ENCODE measurements around the gene ZC3H4. TPM values are rescaled to one million over a fixed set of nuclear protein-coding genes. Genes with fewer than 3 reads are reported as not detected.

Gene ZC3H4
- total and polyA plus RNA-seq, 10 of the 15 experiments (the other 5 are each of a cell fraction or from before 2014, with no cell fraction given) = 5.1 to 86.3 (median 15.5) TPM

- Histone ChIP-seq H3K4me1 (ENCODE audit: control insufficient read depth, insufficient read depth, low read length) (peaks cover 24% of the 10 kb centered on the region), H3K79me2 (ENCODE audit: control insufficient read depth, insufficient read depth, low read length) (peaks cover 5% of the 10 kb centered on the region), H3K4me3 (no peak overlapping the region), H3K27ac (ENCODE audit: control insufficient read depth, insufficient read depth) (no peak overlapping the region), H3K36me3 (ENCODE audit: control insufficient read depth in 2 of 2, insufficient read depth in 2 of 2, low read length in 1 of 2) (peaks cover 31 to 35% of the 10 kb centered on the region in 2 experiments), H2AFZ (ENCODE audit: control insufficient read depth, low read depth, low read length) (no peak overlapping the region), H3K4me2 (ENCODE audit: control insufficient read depth, insufficient read depth) (no peak overlapping the region), H3K9ac (ENCODE audit: control insufficient read depth, insufficient read depth, low read length) (no peak overlapping the region), H3K9me3 (replicated peaks; ENCODE audit: control insufficient read depth, insufficient read depth, low read length) (no peaks in the 10 kb centered on the region), H4K20me1 (ENCODE audit: control insufficient read depth, insufficient read depth) (no peaks in the 10 kb centered on the region; the same call in 1 of the 2 replicates), H3K27me3 (replicated peaks in 1 of 2; ENCODE audit: control insufficient read depth in 2 of 2, insufficient read depth in 2 of 2, low read length in 1 of 2) (no peaks in the 10 kb centered on the region)
- DNase-seq (ENCODE audit: low read depth, low spot score) (no peak), FAIRE-seq (no peak), ATAC-seq (no peak)
- no TSS peak for BruUV-seq (replicated peaks)
- RAD21 ChIA-PET (ENCODE audit: unreplicated experiment) = interaction anchor here (1.6 to 3.4 kb wide), 2 partner anchors 89 to 142 kb away, joined by 3 to 15 read pairs; no protein-coding TSS in a partner anchor
- WGBS (ENCODE audit: insufficient coverage, insufficient replicate concordance, low lambda C conversion rate, missing lambda C conversion rate) = 98% methylated on average over 7 of the region's 7 CpGs
- TF ChIP-seq, protein P1, sequence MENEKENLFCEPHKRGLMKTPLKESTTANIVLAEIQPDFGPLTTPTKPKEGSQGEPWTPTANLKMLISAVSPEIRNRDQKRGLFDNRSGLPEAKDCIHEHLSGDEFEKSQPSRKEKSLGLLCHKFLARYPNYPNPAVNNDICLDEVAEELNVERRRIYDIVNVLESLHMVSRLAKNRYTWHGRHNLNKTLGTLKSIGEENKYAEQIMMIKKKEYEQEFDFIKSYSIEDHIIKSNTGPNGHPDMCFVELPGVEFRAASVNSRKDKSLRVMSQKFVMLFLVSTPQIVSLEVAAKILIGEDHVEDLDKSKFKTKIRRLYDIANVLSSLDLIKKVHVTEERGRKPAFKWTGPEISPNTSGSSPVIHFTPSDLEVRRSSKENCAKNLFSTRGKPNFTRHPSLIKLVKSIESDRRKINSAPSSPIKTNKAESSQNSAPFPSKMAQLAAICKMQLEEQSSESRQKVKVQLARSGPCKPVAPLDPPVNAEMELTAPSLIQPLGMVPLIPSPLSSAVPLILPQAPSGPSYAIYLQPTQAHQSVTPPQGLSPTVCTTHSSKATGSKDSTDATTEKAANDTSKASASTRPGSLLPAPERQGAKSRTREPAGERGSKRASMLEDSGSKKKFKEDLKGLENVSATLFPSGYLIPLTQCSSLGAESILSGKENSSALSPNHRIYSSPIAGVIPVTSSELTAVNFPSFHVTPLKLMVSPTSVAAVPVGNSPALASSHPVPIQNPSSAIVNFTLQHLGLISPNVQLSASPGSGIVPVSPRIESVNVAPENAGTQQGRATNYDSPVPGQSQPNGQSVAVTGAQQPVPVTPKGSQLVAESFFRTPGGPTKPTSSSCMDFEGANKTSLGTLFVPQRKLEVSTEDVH (IDR thresholded peaks at IDR 0.05; ENCODE audit: low read depth, partially characterized antibody) = no peak
- no peak for TF ChIP-seq BRCA1 (IDR thresholded peaks at IDR 0.05; ENCODE audit: low read depth, low read length)
- no peak for TF ChIP-seq RB1 (IDR thresholded peaks at IDR 0.05; ENCODE audit: borderline replicate concordance)
- no peak for TF ChIP-seq PML (IDR thresholded peaks at IDR 0.05; ENCODE audit: low read length)
- no peak for TF ChIP-seq WRNIP1 (IDR thresholded peaks at IDR 0.05; ENCODE audit: borderline replicate concordance, low read depth, low read length)
- TF ChIP-seq ATF2 (IDR thresholded peaks at IDR 0.05; ENCODE audit: low read length) = no peak
- no peak for TF ChIP-seq FOXM1 (IDR thresholded peaks at IDR 0.05; ENCODE audit: low read depth, low read length)
- no peak for TF ChIP-seq SPI1 (IDR thresholded peaks at IDR 0.05; ENCODE audit: borderline replicate concordance, insufficient read depth, low read depth, low read length)
- TF ChIP-seq CREM (IDR thresholded peaks at IDR 0.05; ENCODE audit: low read depth) = no peak
- TF ChIP-seq SMAD5 (IDR thresholded peaks at IDR 0.05; ENCODE audit: low read depth) = no peak
- TF ChIP-seq HDAC6 (IDR thresholded peaks at IDR 0.05; ENCODE audit: unreplicated experiment) = no peak
- CTCF ChIA-PET = interaction anchor here (1.5 to 2.3 kb wide), 2 partner anchors 32 to 89 kb away, joined by 6 to 7 read pairs; no protein-coding TSS in a partner anchor
- SMC1A ChIA-PET (ENCODE audit: uncharacterized antibody, unreplicated experiment) = interaction anchor here (1.0 to 6.8 kb wide), 2 partner anchors 10 to 56 kb away, joined by 3 to 37 read pairs; no protein-coding TSS in a partner anchor
- intact Hi-C loops (cut with micrococcal nuclease; ENCODE audit: unreplicated experiment) = no loop called here
- in situ Hi-C loops (cut with MboI) = no loop called here
- POLR2A ChIA-PET = no interaction called here
Measured at GRCh38 chr19:47155148-47155547, 41.6 kb upstream of the ZC3H4 start.

Data from GM12878 (cell line).